Adrenal gland (tissue), 5 donors: Measurements from ENCODE around the gene BICRAL.

Experiments
- POLR2A ChIP-seq, 2 donors: fragments of 450-650 bp; IDR thresholded peaks; one replicate each; pipeline ENCODE4 v1.6.1; 2017; ENCODE audit warnings: antibody characterized with exemption in 2 of 2, mild to moderate bottlenecking in 2 of 2, moderate library complexity in 1 of 2
- TF ChIP-seq, protein P1 (sequence below), 6 experiments: fragments of 450-650 bp in 4 of 6; fragments of 200-600 bp in 2 of 6; sonication (generic) in 1 of 6; IDR thresholded peaks; 1 replicate in 5 of 6; 2 replicates in 1 of 6; pipeline versions ENCODE4 v1.5.1 to v1.8.0; 2016 to 2021; ENCODE audit warnings: antibody characterized with exemption in 6 of 6, mild to moderate bottlenecking in 2 of 6, moderate library complexity in 1 of 6
- donor health status: DM: no; HTN: no; CAD: no.

DNA sequence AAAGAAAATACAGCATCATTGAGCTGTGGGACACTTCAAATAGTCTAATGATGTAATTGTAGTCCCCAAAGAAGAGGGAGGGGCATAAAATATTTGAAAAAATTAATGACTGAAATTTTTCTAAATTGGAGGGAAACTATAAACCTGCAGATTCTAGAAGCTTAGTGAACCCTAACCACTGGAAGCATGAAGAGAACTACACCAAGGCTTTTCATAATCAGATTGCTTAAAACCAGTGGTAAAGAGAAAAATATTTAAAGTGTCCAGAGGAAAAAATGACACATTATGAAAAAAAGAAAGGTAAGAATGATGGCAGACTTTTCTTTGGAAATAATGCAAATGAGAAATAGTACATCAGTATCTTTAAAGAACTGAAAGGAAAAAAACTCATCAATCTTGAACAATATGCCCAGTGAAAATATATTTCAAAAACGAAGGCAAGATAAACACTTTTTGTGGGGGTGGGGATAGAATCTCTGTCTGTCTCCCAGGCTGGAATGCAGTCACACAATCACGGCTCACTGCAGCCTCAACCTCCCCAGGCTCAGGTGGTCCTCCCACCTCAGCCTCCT, 31.3 kb downstream of the BICRAL start:
- TF ChIP-seq, protein P1, sequence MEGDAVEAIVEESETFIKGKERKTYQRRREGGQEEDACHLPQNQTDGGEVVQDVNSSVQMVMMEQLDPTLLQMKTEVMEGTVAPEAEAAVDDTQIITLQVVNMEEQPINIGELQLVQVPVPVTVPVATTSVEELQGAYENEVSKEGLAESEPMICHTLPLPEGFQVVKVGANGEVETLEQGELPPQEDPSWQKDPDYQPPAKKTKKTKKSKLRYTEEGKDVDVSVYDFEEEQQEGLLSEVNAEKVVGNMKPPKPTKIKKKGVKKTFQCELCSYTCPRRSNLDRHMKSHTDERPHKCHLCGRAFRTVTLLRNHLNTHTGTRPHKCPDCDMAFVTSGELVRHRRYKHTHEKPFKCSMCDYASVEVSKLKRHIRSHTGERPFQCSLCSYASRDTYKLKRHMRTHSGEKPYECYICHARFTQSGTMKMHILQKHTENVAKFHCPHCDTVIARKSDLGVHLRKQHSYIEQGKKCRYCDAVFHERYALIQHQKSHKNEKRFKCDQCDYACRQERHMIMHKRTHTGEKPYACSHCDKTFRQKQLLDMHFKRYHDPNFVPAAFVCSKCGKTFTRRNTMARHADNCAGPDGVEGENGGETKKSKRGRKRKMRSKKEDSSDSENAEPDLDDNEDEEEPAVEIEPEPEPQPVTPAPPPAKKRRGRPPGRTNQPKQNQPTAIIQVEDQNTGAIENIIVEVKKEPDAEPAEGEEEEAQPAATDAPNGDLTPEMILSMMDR (IDR thresholded peaks at IDR 0.05), result no peak
- no peak for TF ChIP-seq POLR2A (IDR thresholded peaks at IDR 0.05)
